Renal cortical epithelial cell (primary cell): Measurements from ENCODE around the gene TMEM9. TPM values are rescaled to one million over a fixed set of nuclear protein-coding genes. Genes with fewer than 3 reads are reported as not detected.

Source experiments
- DNase-seq: peaks from one replicate; pipeline ENCODE4 v3.0.0-alpha.2; 2011; ENCODE audit warnings: low read depth
- total RNA-seq: library from RNA; depleted of rRNA; stranded (reverse); fragments of >200 nt; gene quantifications from 2 replicates; pipeline ENCODE4 v1.2.3, GENCODE V29; 2014

Gene TMEM9
- 155 and 163 TPM in 2 replicates for total RNA-seq

GRCh38 chr1:201154389-201155165 is at the start of gene TMEM9:
Gene TMEM9 (minus strand): TSS chr1:201154474. CDS start chr1:201153923, 551 bp downstream.
- peak; percentile 83 for DNase-seq

GRCh38 chr1:201198598-201198997 is 44.3 kb upstream of the TMEM9 start:
- DNase-seq = no peak

DNA sequence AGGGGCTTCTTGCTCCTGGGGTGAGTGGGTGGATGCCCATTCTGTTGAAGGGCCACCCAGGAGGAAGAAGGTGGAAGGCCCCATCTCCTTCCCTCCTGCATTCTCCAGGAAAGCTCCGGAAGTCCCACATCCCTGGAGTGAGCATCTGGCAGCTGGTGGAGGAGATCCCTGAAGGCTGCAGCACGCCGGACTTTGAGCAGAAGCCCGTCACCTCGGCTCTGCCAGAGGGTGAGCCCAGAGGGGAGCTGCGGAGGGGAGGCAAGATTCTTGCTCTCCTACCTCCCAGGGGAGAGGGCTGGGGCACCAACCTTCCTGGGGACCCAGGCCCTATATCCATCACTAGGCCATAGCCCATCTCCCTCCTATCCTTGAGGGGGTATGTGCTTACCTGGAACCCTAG is 39.8 kb upstream of the TMEM9 start:
- no peak for DNase-seq

GRCh38 chr1:201192261-201192788 is 38.1 kb upstream of the TMEM9 start:
- peak; percentile 11 for DNase-seq

- peak; percentile 91 for DNase-seq
Measured at GRCh38 chr1:201191653-201192260, 37.5 kb upstream of the TMEM9 start.

DNA sequence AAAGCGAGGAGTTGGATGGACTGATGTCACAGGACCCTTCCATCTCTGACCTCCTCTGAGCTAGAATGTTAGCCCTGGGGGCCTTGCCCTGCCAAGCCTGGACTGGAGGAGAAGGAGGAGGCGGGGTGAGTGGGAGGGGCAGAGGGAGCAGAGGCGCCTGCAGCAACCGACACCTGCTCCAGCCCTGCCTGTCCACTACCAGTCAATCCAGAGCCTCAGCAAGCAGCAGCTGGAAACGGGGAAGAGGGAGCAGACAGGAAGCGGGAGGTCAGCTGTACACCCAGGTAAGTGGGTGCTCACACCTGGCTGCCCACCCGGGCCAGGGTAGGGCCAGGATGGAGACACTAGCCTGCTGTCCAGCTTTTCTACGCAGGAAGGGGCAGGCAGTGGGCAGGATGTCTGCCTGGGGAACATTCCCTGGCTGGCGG is 36.4 kb upstream of the TMEM9 start, which contains the start of gene IGFN1:
Gene IGFN1, plus strand, starts transcription at position 201 of the 428 bp plus-strand sequence. CDS start 2,470 bp downstream, outside the sequence.
- no peak for DNase-seq

DNA sequence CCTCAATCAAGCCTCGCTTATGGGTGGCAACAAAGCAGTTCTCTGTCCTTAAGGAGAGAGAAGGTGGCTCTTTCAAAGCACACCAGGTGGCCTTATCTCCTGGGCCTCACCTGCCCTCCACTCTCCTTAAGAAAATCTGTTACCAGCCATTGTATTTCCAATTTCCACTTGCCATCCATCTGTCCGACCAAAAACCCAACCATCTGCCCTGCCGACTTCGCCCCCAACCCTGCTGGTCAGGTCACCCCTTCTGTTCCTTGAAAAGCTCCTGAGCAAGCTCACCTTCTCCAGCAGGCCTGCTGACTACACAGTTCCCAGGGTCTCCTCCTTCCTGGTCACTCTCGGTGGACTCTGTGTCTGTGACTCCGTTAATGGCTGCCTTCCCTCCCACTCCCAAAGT is 35.7 kb upstream of the TMEM9 start:
- no peak for DNase-seq

- DNase-seq = no peak
Measured at GRCh38 chr1:201189085-201189484, 34.8 kb upstream of the TMEM9 start.

GRCh38 chr1:201186192-201186591 is 31.9 kb upstream of the TMEM9 start:
- no peak for DNase-seq

- no peak for DNase-seq
Measured at GRCh38 chr1:201185527-201186128, 31.4 kb upstream of the TMEM9 start.

- no peak for DNase-seq
Measured at GRCh38 chr1:201185123-201185453, 30.8 kb upstream of the TMEM9 start.

GRCh38 chr1:201184307-201185122 is 30.2 kb upstream of the TMEM9 start:
- DNase-seq = peak; percentile 88

DNA sequence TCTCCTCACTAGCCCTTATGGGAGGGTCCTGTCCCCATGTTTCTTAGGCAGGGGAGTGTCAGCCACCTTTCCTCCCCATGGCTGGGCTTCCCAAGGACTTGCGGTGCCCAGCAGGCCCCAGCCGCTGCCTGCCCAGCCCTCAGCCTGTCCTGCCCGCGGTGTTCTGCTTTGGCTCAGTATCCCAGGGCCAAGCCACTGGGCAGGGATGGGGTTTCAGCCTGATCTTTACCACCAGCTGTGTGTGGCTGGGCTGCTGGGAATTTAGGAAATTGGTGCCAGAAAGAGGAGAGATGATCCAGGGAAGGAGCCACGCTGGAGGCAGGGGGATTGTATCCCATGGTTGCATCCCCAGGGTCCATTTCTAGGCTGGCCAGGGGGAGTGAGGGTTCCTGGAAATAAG is 29.5 kb upstream of the TMEM9 start:
- no peak for DNase-seq

- DNase-seq = no peak
Measured at GRCh38 chr1:201183209-201183608, 28.9 kb upstream of the TMEM9 start.

DNA sequence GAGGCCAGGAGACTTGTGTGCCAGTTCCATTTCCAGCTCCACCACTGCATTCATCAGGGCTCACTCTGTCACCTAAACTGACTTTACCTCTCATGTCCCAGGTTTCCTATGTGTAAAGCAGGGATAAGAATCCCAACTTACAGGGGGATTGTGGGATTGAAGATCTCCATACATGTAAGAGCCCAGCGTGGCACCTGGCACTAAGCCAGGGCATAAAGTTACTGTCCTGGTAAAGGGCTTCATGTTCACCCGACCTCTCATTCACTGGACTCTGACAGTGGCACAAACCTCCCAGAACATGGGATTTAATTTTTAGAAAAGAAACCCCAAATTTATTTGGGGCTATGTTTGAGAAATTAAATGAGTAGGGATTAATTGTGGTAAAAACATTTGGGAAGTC is 27.5 kb upstream of the TMEM9 start:
- no peak for DNase-seq

DNA sequence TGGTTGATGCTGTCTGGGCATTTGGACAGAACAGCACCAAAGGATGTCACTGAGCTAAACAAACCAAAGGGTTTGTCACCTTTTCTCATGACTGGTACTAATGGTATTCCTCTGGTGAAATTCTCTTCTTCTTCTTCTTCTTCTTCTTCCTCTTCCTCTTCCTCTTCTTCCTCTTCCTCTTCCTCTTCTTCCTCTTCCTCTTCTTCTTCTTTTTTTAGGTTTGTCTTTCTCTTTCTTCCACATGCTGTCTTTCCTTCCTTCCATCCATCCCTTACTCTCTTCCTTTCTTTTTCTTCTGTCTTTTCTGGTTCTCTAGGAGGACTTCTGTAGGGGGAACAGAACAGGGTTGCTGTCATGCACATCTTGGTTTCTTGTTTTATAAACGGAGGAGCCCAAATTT is 27.0 kb upstream of the TMEM9 start:
- DNase-seq = no peak

GRCh38 chr1:201180901-201181300 is 26.6 kb upstream of the TMEM9 start:
- no peak for DNase-seq

DNA sequence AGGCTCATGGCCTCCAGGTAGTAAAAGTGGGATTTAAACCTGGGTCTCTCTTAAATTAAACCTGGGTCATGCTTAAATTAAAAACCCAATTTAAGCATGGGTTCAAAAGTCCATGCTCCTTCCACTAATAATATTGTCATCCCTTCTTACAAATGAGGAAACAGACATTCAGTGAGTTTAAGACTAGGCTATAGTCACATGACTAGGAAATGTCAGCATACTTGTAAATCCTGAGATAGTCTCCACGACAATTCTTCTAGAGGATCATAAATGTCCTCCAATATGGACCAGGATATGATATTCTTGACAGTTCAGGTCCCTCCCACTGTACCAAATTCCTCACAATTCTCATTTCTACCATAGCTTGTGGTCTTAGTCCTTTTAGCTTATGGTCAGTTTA is 25.9 kb upstream of the TMEM9 start:
- no peak for DNase-seq

- no peak for DNase-seq
Measured at GRCh38 chr1:201178718-201179117, 24.4 kb upstream of the TMEM9 start.

DNA sequence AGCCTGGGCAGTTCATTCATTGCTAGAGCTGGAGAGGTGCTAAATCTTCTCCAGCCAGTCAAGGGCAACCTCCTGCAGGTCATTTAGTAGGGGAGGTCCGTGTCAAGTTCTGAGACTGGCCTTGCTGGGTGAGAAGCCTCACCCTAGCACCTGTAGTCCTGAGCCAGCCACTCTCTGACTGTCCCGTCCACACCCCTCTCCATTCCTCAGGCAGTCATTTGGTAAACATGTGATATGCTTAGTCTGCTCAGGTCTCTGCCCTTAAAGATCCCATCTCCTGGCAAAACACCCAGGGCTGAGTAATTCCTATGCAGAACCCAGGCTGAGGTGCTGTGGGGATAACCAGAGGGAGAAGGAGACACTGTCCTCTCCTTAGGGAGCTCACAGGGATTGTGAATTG is 22.7 kb upstream of the TMEM9 start:
- peak; percentile 70 for DNase-seq

GRCh38 chr1:201175820-201176500 is 21.7 kb upstream of the TMEM9 start:
- no peak for DNase-seq
